PC-9 (cell line): ENCODE data around the gene HACD2.

Source experiments
- CTCF ChIP-seq: fragments of 200-600 bp; sonication (generic); conservative IDR thresholded peaks from 2 replicates; pipeline ENCODE4 v1.6.1; 2017; ENCODE audit warnings: mixed run types, antibody characterized with exemption, mild to moderate bottlenecking, moderate library complexity
- EZH2 ChIP-seq: fragments of 200-600 bp; sonication (generic); IDR thresholded peaks from 2 replicates; pipeline ENCODE4 v1.8.0; 2017; ENCODE audit warnings: antibody characterized with exemption, low read depth

DNA sequence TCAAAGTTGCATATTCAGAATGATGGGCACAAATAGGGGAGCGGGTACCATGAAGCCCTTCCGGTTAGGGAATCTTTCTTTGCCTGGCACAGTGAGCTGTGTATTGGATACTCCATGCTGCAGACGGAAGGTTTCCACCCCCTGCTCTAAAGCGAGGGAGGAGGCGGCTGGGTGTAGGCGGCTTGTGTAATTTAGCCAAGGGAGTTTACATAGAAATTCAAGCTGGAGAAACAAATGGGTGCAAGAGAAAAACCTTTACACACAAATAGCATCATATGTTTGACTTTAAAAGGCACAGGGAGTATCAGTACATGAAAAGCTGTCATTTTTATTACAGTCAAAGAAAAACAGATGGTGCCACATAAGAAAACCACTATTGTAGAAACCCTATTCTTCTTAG is 76.7 kb downstream of the HACD2 start:
- TF ChIP-seq CTCF (no peak), EZH2 (no peak)
